Liver (tissue), 3 donors: ENCODE data around the gene LDB3.

Experiments
- CTCF ChIP-seq: fragments of 150-350 bp; IDR thresholded peaks from 2 replicates; pipeline ENCODE4 v1.5.1; 2017; ENCODE audit warnings: improper control_type of control experiment, low read depth, low read length; ENCODE audit not compliant: missing input control
- GABPA ChIP-seq, 2 donors: IDR thresholded peaks in 1 of 2; conservative IDR thresholded peaks in 1 of 2; 2 replicates each; pipeline ENCODE4 v1.6.1; 2016; ENCODE audit warnings: antibody characterized with exemption in 2 of 2, mild to moderate bottlenecking in 1 of 2, moderate library complexity in 1 of 2
- MAX ChIP-seq: IDR thresholded peaks from 2 replicates; pipeline ENCODE4 v1.6.1; 2016; ENCODE audit warnings: antibody characterized with exemption
- YY1 ChIP-seq: IDR thresholded peaks from 2 replicates; pipeline ENCODE4 v1.6.1; 2016; ENCODE audit warnings: antibody characterized with exemption, mild to moderate bottlenecking
- donor health status: healthy.
- donor health status: healthy.

- TF ChIP-seq GABPA (IDR thresholded peaks at IDR 0.05 in 1 of 2, conservative IDR thresholded peaks at IDR 0.05 in 1 of 2) (no peak), CTCF (no peak), YY1 (no peak), MAX (peak; percentile 37)
These were observed 87.1 kb downstream of the LDB3 start for GRCh38 chr10:86755454-86755739.
